Activated CD4-positive, alpha-beta T cell treated with anti-CD3 and anti-CD28 coated beads, Interleukin-2, Interleukin-4, amounts not matched to agents 100 ng/mL and 50 ng/mL, durations not matched to agents 16 hours and 8 hours (primary cell): ENCODE data around the gene TMEM121.
A peak's percentile ranks its signal among the peaks of the same experiment; 100 is the strongest.

Experiments used
- DNase-seq: peaks from one replicate; pipeline ENCODE4 v3.0.0-alpha.2; 2020; ENCODE audit warnings: low spot score

Gene TMEM121

GRCh38 chr14:105487449-105487985 lies 38.9 kb upstream of the TMEM121 start:
- peak; percentile 63 for DNase-seq

- no peak for DNase-seq
Measured at GRCh38 chr14:105487986-105488777, 38.2 kb upstream of the TMEM121 start.

GRCh38 chr14:105488781-105489541 lies 37.4 kb upstream of the TMEM121 start:
- no peak for DNase-seq

GRCh38 chr14:105489542-105490266 lies 36.7 kb upstream of the TMEM121 start:
- peak; percentile 87 for DNase-seq

GRCh38 chr14:105490267-105490571 lies 36.2 kb upstream of the TMEM121 start:
- DNase-seq = no peak

- peak; percentile 100 for DNase-seq
Measured at GRCh38 chr14:105490572-105491365, 35.6 kb upstream of the TMEM121 start, which contains the start of gene TEDC1. TSS of gene TEDC1 (plus strand) at chr14:105491246. CDS start at chr14:105491376, 130 bp downstream.

- peak; percentile 95 for DNase-seq
Measured at GRCh38 chr14:105491366-105491973, 34.9 kb upstream of the TMEM121 start.

- DNase-seq = no peak
Measured at GRCh38 chr14:105492031-105492970, 34.1 kb upstream of the TMEM121 start.

GRCh38 chr14:105492971-105493871 lies 33.2 kb upstream of the TMEM121 start:
- DNase-seq = no peak

GRCh38 chr14:105493921-105494605 lies 32.3 kb upstream of the TMEM121 start:
- DNase-seq = no peak

- DNase-seq = no peak
Measured at GRCh38 chr14:105494606-105494929, 31.8 kb upstream of the TMEM121 start.

- DNase-seq = no peak
Measured at GRCh38 chr14:105495101-105495989, 31.0 kb upstream of the TMEM121 start.

- no peak for DNase-seq
Measured at GRCh38 chr14:105495990-105496830, 30.2 kb upstream of the TMEM121 start.

GRCh38 chr14:105496831-105497591 lies 29.4 kb upstream of the TMEM121 start:
- DNase-seq = no peak

- no peak for DNase-seq
Measured at GRCh38 chr14:105497671-105498429, 28.5 kb upstream of the TMEM121 start.
